Activated CD8-positive, alpha-beta memory T cell treated with anti-CD3 and anti-CD28 coated beads for 24 hours (primary cell): Measurements from ENCODE around the gene BCAP31.
"Not testable (repeated sequence)": the region's sequence is repeated elsewhere in the genome, so short reads cannot be mapped to it uniquely, and the experiment has no call there.

Experiments used
- DNase-seq: peaks from one replicate; pipeline ENCODE4 v3.0.0-alpha.2; 2020

Gene BCAP31

DNA sequence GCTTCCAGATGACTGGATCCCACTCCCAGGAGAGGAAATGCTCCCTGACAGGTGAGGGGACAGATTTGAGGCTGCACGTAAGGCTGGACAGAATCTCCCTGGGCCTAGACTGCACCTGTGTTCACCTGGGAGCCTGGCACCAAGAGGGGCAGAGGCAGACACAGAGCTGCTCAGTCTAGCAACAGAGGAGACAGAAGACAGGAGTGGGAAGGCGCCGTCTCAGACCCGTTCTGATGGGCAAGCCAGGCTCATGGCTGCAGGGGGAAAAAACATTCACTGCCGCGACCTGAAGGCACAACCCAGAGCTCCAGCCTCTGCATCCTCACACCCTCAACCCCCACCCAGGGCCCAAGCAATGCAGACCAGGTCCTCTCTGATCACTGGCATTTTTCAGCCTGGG lies 16.8 kb downstream of the BCAP31 start:
- no peak for DNase-seq

DNA sequence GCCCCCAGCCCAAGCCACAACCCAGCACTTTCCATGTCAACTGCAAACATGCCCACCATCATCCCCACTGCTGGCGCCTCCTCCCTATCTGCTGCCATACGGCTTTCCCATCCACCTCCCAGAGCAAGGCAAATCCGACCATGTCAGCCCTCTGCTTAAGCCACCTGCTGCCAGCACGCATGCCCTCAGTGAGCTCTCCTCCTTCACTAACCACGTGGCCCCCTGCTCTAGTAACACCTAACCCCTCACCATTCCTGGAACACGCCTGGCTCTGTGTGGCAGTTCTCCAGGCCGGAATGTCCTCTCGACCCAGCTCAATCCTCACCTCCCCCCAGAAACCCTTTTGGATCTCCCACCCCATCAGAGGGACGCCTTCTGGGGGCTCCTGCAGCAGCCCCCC lies 17.4 kb downstream of the BCAP31 start:
- DNase-seq: no peak

DNA sequence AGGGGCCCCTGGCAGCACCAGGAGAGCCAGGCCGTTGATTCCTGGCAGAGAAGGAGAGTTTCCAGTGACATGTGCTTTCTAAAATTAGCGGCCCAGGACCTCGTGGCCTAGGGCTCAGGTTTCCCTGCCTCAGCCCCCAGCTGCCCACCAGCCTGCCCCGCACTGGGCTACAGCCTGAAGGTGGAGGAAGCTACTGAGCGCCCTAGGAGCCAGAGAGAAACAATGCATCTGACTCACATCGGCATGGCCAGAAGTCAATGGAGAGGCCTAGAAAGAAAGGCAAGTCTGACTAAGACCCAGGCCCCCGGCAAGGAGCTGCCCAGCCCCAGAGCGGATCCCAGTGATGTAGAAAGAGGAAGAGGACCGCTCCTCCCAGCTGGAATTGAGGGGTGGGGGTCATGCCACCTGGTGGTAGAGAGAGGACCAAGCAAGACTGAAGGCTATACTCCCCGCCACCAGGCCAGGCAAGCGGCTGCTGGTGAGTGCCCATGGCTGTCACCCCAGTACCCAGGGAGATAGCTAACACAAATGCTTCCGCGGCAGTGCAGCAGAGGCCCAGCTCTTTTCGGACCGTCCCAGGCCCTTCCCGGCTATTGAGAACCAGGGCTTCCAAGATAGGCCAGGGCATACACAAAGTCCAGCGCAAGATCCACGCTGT lies 18.7 kb downstream of the BCAP31 start:
- not testable (repeated sequence) for DNase-seq

DNA sequence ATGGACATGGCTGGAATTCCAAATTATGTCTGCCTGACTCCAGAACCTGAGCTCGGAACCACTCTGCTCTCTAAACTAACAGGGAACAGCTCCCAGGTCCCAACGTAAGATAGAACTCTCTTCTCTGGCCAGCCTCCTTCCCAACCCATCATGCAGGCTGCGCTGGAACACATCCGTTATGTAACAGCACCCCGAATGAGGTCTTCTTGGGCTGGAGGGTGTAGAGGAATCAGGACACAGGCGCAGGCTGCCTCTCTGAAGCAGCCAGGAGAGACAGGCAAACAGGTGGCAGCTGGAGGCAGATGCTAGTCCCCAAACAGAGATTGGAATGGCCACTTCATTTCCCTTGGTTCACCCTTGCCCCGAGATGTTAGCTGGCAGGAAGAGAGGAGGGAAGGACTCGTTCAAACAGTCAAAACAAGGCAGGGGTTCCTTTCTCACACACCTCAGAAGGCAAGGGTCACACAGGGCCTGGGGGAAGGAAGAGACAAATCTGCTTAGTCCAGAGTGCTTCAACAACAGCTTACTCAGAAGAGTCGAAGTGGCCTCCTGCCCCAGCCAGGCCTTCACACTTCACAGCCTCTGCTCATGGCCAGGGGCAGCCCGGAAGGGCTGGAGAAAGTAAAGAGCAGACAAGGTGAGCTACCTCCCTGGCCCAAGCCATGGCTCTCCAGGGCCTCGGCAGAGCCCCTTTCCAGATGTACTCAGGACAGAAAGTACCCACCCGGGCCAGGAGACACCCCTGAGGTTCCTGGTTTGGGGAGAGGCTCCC lies 19.4 kb downstream of the BCAP31 start:
- not testable (repeated sequence) for DNase-seq

DNA sequence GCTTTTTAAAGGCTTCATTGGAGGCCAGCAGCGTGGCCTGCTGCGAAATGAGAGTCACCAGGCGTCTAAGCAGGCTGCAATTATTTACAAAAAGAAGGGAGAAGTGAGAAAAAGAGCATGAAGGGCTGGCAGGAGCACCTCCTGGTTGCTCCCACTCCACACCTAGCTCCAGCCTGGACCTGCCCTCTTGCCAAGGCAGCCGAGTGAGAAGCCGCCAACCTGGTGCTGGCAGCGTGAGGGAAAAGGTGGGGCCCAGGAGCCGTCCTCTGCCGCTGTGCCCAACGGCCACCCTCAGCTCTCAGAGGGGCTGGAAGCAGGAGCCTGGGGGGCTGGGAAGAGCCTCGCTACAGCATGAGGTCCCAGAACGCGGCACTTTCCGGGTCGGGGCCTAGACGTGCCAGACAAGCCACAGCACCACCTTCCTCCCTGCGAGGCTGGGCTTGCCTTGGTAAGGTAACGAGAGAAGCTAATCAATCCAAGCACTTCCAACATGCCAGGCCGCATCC lies 20.1 kb downstream of the BCAP31 start:
- DNase-seq: no peak

DNA sequence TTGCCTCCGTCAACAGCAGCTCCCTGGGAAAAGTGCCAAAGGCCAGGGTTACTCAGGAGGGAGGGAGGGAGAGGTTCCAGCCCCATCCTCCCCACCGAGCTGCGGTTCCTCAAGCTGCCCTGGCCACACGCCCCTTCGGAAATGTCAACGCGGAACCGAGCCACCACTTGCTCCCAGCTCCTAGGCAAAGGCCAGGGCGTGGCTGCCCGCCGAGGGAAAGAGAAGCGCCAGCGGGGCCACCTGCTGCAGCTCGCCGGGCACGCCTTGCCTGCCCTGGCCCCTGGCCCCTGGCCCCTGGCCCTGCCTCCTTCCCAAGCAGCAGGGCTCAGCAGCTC lies 21.2 kb downstream of the BCAP31 start:
- no peak for DNase-seq

DNA sequence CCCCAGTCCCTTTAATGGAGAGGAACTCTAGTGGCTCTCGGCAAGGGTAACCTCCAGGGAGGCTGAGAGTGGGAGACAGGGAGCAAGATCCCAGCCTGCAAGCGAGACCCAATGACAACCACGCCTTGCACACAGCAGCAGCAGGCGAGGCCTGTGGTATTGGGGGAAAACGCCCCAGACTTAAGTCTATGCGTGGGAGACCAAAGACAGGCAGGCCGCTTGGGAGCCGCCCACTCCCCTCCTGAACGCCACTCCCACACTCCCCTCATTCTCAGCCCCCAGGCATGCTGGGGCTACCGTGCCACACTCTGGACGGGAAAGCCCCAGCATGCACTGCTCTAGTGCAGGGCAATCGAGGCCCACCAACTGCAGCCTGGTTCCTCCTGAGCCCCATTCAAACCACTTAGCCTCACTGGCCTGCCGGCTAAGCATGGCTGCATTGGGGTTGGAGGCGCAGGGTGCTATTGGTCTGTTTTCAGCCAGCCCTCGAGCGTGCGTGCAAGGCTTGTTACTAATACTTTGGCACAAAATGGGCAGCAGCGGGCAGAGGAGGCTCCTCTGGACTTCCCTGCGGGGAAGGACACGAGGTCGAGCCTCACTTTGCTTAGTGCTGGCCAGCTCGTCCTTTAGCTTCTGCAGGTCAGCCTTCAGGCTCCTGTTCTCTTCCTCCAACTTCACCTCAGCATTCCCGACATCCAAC lies 21.7 kb downstream of the BCAP31 start:
- no peak for DNase-seq

DNA sequence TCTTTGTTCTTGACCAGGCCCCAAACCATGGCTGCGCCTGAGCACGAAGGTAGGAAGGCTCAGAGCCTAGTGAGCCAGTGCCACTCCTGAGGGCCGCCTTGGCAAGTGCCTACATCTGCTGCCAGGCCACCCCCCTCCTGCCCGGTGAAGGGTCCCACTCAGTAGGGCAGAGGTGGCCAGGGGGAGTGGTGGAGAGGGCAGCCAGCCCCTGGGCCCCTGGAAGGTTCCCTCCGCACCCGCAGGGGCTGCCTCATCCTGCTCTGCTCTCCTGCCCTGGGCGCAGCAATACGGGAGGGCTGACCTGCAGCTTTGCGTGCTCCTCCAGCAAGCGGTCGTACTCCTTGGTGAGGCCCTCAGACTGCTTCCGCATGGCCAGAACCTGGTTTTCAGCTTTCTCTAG lies 22.5 kb downstream of the BCAP31 start:
- no peak for DNase-seq

DNA sequence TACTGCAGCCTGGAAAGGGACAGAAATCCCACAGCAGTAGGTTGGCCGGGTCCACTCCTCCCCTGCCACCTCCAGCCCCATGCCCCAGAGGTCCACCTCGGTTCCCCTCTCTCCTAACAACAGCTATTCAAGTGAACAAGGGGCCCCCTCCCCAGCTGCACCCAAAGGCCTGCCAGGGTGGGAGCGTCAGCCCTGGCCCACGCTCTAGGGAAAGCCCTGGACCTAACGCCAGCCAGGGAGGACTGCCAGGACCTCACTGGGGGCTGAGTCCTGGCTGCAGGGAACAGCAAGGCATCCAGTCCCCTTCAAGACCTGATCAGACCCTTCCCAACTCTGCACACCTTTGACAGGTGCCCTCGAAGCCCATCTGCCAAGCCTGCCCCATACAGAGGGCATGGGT lies 23.2 kb downstream of the BCAP31 start:
- DNase-seq: no peak

DNA sequence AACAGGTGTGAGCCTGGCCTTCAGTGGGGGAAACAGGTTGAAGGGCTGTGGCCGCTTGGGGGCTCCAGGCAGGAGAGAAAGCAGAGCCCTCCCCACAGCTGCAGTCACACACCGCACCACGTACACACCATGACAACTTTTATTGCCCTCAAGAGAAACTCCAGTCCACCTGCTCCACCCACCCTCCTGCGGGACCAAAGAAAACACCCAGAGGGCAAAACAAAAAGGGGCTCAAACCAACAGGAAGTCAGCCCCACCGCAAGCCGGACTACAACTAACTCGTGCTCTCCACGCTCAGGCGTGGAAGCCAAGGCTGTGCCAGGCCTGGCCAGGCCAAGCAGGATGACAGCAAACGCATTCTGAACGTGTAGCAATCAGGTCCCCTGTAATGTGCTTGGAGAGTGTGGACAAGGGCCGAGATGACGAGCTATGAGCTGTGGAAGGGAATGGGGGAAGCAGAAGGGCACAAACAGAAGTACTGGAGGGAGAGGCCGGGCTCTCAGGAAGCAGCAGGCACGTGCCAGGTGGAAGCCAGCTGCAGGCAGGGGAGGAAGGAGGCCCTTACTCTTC lies 23.7 kb downstream of the BCAP31 start:
- no peak for DNase-seq

DNA sequence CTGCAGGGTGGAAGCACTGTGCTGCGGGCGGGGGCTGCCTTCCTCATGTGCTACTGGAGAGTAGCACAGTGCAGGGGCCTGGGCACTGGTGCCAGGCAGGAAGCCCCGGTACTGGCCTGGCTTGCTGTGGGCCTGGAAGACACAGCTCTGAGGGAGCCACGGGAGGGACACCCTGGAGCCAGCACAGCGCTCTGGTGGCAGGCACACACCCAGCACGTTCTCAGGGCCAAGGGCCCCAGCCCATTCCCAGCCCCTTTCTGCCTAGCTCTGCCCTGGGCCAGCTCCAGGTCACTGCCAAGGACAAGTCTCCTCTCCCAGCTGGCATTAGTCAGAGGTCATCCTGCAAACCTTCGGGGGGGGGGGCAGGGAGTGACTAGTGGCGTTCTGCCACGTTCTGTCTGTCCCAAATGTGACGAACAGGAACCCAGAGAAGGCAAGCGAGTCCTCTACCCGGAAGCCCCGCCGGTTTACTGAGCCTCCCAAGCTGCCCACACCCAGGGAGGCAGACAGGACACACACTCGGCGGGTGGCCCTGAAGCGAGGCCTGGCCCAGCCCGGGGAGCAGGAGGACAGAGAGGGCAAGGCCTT lies 24.3 kb downstream of the BCAP31 start:
- not testable (repeated sequence) for DNase-seq

DNA sequence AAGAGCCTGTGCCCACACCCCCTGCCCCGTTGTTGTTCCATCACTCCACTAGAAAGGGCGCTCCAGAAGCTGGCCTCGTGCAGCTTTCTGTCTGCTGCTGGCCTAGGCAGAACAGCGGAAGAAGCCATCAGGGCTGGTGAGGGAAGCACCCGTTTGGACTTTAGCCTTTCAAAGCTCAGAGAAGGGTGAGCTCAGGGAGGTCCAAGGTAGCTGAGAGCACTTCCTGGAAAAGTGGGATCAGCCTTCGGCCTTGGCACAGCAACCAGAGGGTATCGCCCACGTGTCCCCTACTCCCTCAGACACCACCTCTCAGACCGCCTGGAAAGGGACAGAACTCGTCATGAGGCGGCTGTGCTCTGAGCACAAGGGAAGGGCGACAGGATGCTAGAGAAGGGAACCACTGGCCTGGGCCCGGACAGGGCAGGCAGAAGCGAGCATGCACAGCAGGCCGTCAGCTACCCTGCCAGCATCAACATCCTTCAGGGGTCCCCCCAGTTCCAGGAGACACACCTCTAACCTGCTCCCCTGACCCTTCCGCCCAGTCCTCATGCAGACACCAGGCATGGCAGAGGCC lies 24.9 kb downstream of the BCAP31 start:
- not testable (repeated sequence) for DNase-seq

DNA sequence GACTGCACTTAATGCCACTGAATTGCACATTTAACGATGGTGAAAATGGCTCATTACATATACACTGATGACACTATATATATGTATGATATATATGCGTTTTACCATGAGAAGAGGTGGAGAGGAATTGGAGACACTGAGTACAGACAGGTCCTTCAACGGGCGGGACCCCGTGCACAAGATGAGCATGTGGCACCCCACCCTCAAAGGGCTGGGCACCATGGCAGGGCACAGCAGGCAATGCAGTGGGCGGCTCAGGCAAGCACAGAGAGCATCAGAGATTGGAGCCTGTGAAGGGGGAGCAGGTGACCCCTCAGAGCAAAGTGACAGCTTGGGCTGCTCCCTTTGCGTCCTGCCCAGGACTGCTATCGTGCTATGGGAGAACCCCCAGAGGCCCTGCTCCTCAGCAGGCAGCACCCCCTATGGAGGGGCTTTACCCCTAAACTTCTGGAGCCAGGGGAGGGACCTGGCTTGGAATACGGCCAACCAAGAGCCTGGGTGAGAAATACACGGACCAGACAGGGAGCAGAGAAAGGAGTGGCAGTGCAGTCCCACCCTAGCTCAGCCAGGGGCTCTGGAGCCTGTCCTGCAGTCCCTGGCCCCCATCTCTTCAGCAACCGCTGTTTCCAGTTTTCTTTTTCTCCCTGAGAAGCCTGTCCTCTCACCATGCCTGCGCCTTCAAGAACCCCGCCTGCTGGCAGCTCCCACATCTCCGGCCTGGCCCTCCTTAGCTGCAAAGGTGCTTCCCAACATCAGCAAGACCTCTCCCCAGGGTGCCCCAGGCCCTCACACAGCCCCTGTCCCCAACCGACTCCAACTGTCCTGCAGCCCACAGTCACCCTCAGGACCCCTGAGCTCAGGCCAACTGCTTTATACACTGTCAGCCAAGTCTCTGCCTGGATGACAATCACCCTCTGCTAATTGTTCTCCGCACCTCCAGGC lies 26.0 kb downstream of the BCAP31 start:
- DNase-seq: no peak

DNA sequence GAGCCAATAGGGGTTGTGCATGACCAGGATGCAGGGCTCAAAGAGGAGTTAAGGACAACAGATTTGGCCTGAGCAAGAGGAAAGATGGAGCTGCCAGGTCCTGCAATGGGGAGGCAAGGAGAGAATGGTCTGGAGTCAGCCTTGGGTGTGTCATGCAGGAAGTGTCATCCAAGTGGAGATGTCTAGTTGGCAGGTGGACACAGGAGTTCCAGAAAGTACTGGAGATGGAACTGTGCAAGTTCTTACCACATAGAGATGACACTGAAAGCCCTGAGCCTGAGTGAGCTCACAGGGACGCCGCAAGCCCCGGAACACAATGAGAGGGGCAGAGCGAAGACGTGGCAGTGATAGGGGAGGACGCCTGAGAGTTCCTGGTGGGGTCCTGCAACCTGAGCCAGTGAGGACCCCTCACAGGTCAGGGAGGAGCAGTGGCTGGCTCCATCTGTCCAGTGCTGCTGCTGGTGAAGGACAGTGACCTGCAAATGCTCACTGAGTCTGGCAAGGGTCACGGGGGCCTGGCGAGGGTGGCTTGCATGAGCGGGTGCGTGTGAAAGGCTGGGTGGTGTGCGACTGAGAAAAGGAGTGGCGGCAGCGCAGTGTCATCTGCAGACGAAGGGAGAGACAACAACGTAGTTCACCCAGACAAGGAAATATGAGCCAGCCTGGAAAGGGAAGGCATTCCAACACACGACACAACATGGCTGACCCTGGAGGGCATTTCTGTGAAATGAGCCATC lies 27.0 kb downstream of the BCAP31 start:
- DNase-seq: not testable (repeated sequence)

DNA sequence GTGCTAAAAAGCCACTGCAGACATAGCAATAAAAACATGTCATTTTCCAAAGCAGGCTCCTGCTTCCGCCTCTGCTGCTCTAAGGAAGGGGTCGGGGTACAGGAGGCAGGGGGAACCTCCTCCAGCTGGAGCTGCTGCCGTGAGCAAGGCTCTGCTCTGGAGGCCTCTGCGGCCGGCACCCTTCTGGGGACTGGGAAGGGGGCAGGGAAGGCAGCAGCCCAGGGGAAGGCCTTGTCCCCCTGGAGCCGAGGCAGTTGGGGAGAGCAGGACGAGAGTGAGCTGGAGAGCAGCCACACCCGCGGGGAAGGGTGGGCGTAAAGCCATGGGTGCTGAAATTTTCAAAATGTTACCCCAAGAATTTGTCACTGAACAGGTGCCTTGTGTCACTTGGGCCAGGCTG lies 27.6 kb downstream of the BCAP31 start:
- DNase-seq: not testable (repeated sequence)

DNA sequence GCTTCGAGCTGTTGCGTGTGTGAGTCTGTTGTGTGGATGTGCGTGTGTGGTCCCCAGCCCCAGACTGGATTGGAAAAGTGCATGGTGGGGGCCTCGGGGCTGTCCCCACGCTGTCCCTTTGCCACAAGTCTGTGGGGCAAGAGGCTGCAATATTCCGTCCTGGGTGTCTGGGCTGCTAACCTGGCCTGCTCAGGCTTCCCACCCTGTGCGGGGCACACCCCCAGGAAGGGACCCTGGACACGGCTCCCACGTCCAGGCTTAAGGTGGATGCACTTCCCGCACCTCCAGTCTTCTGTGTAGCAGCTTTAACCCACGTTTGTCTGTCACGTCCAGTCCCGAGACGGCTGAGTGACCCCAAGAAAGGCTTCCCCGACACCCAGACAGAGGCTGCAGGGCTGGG lies 28.1 kb downstream of the BCAP31 start:
- no peak for DNase-seq

DNA sequence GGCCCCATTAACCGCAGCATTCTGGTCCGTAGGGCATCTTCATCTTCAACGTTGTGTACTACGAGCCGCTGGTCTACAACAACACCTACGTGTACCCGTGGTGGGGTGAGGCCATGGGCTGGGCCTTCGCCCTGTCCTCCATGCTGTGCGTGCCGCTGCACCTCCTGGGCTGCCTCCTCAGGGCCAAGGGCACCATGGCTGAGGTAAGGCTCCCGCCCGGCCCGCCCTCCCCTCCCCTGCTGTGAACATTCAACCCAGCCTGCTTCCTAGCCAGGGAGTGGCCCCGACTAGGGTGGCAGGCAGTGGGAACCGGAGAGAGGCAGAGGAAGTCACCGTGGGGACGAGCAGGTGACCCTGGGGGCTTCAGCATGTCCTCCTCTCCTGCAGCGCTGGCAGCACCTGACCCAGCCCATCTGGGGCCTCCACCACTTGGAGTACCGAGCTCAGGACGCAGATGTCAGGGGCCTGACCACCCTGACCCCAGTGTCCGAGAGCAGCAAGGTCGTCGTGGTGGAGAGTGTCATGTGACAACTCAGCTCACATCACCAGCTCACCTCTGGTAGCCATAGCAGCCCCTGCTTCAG lies 29.4 kb downstream of the BCAP31 start:
- no peak for DNase-seq

DNA sequence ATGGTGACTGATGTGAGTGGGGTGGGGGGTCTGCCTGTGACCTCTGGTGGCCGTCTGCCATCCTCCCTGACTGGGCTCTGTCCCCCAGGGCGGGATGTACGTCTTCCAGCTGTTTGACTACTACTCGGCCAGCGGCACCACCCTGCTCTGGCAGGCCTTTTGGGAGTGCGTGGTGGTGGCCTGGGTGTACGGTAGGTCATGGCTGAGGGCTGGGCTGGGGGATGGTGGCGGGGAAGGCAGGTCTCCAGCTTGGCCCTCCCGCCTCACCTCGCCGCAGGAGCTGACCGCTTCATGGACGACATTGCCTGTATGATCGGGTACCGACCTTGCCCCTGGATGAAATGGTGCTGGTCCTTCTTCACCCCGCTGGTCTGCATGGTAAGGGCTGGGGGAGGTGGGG lies 29.9 kb downstream of the BCAP31 start:
- not testable (repeated sequence) for DNase-seq

DNA sequence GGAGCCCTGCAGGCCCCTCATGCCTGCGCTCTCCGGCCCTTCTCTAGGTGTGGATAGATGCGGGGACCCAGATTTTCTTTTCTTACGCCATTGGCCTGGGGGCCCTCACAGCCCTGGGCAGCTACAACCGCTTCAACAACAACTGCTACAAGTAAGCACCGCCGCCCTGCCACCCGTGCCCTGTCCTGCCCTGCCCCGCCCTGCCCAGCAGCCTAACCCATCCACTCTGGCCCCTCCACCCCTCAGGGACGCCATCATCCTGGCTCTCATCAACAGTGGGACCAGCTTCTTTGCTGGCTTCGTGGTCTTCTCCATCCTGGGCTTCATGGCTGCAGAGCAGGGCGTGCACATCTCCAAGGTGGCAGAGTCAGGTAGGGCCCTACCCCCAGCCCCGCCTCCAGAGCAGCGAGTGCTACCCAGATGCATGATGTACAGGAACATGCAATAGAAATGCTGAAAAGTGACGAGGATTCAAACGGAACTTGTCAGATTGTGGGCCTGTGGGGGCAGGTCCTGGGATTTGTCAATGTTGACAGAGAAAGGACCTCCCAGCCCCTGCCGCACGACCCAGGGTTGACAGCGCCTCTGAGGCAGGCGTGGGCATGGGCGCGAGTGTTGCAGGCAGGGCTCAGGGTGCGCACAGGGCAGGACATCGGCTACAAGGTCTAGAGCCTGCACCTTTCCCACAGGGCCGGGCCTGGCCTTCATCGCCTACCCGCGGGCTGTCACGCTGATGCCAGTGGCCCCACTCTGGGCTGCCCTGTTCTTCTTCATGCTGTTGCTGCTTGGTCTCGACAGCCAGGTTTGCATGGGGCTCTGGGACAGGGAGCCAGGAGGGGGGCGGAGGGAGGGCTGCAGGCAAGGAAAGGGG lies 30.7 kb downstream of the BCAP31 start:
- no peak for DNase-seq
